Upper lobe of left lung (tissue), 4 donors: Measurements from ENCODE around the gene ITPR2.

Experiments
- CTCF ChIP-seq, 6 experiments: fragments of 450-650 bp in 4 of 6; fragments of 200-600 bp in 2 of 6; sonication (generic) in 2 of 6; IDR thresholded peaks; one replicate each; pipeline ENCODE4 v1.5.1; 2016 to 2019; ENCODE audit warnings: antibody characterized with exemption in 6 of 6
- EP300 ChIP-seq, 4 donors: sonication (generic); formaldehyde crosslinking; IDR thresholded peaks; one replicate each; pipeline ENCODE4 v1.5.1; 2017; ENCODE audit warnings: antibody characterized with exemption in 4 of 4, control low read depth in 2 of 4
- POLR2A ChIP-seq, 4 donors: fragments of 450-650 bp; IDR thresholded peaks; one replicate each; pipeline ENCODE4 v1.5.1; 2016 to 2017; ENCODE audit warnings: antibody characterized with exemption in 4 of 4, mild to moderate bottlenecking in 2 of 4
- POLR2AphosphoS5 ChIP-seq, 2 donors: sonication (generic); formaldehyde crosslinking; IDR thresholded peaks; one replicate each; pipeline ENCODE4 v1.5.1; 2017; ENCODE audit warnings: antibody characterized with exemption in 2 of 2

- TF ChIP-seq CTCF (IDR thresholded peaks at IDR 0.05) (peak in 4 of 6 experiments; percentile 11 to 53 (median 34)), POLR2A (IDR thresholded peaks at IDR 0.05) (peak in 1 of 4 donors; percentile 19), POLR2AphosphoS5 (IDR thresholded peaks at IDR 0.05) (no peak), EP300 (IDR thresholded peaks at IDR 0.05) (no peak)
These were observed 534.0 kb downstream of the ITPR2 start for GRCh38 chr12:26298785-26299621.
